ENCODE measurements around the gene TXNDC17.

DNA sequence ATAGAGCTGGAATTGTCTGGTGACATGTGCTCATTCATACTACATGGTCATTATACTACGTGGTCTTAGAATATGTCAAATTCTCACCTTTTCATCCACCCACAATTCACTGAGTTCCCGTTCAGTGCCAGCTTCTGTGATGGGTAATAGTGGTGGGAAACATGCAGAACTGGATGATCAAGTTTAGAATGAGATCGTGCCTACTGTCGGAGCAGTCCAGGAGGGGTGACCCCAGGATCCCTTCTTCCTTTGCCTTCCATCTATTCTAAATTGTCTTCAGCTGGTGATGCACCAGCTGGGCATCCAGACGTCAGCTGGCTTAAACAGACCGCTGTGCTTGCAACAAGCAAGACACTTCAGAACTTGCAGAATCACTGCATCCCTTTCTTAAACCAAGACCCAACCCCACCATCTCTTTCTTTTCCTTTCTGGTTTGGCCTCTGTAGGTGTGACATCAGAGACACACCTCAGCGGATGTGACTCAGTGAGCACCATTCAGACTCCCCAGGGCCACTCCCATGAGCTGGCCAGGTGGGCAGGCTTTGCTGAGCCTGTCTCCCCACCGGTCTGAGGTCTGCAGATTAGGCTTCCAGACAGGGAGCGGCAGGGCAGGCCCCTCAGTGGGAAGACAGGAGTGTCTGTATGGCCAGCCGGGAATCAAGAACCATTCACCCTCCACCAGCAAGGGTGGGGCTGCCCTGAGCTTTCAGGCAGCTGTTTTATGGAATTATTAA lies 28.8 kb downstream of the TXNDC17 start:
- TF ChIP-seq, protein P1, sequence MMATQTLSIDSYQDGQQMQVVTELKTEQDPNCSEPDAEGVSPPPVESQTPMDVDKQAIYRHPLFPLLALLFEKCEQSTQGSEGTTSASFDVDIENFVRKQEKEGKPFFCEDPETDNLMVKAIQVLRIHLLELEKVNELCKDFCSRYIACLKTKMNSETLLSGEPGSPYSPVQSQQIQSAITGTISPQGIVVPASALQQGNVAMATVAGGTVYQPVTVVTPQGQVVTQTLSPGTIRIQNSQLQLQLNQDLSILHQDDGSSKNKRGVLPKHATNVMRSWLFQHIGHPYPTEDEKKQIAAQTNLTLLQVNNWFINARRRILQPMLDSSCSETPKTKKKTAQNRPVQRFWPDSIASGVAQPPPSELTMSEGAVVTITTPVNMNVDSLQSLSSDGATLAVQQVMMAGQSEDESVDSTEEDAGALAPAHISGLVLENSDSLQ (IDR thresholded peaks at IDR 0.05), result no peak
- TF ChIP-seq SUZ12 (IDR thresholded peaks at IDR 0.05) (no peak), HDGF (IDR thresholded peaks at IDR 0.05; ENCODE audit: borderline replicate concordance) (no peak), BHLHE40 (IDR thresholded peaks at IDR 0.05; ENCODE audit: borderline replicate concordance) (no peak), SP1 (IDR thresholded peaks at IDR 0.05) (no peak), FOXA1 (IDR thresholded peaks at IDR 0.05) (no peak), TARDBP (IDR thresholded peaks at IDR 0.05) (no peak), FOXM1 (IDR thresholded peaks at IDR 0.05; ENCODE audit: borderline replicate concordance) (no peak), ZNF384 (IDR thresholded peaks at IDR 0.05) (no peak)
